ENCODE data around the gene UCP1. TPM values are rescaled to one million over a fixed set of nuclear protein-coding genes. Genes with fewer than 3 reads are reported as not detected.

The UCP1 gene
- polyA plus RNA-seq, 3 donors, result not detected

DNA sequence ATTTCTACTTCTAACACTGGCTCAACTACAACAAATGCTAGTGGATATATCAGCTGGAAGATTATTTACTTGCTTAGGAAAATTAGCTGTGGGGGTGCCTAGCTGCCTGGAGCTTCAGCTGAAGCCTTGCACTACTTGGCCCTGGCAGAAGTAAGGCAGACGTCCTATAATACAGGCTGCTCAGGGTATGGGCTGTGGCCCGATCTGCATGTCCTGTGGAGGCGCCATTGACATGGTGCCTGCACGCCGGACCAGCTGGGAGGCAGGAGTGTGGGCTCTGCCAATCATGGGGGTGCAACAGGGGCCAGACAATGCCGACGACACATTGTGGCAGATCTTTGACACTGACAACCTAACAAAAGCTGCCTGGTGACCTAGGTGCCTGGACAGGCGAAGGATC is 31.6 kb upstream of the UCP1 start:
- DNase-seq, result no peak
- Histone ChIP-seq H3K79me2 (ENCODE audit: insufficient read depth, low read length) (no peaks in the 10 kb centered on the region), H3K36me3 (replicated peaks in 1 of 2; ENCODE audit: control insufficient read depth in 1 of 2, insufficient read depth in 2 of 2, low read length in 2 of 2) (no peaks in the 10 kb centered on the region), H3K27ac (ENCODE audit: low read depth in 1 of 2, low read length in 2 of 2) (no peak overlapping the region), H3K9me3 (replicated peaks in 1 of 2; ENCODE audit: control insufficient read depth in 1 of 2, insufficient read depth in 1 of 2, low read length in 2 of 2) (no peaks in the 10 kb centered on the region), H3K4me2 (replicated peaks; ENCODE audit: extremely low read depth, low read length, poor library complexity, severe bottlenecking) (no peak overlapping the region), H2AFZ (ENCODE audit: insufficient read depth, low read depth, low read length, poor library complexity, severe bottlenecking) (no peak overlapping the region), H4K20me1 (ENCODE audit: insufficient read depth, low read length) (no peaks in the 10 kb centered on the region), H3K9ac (ENCODE audit: insufficient read depth, low read length, poor library complexity, severe bottlenecking) (no peak overlapping the region), H3K27me3 (ENCODE audit: control insufficient read depth in 2 of 2, insufficient read depth in 2 of 2, low read length in 2 of 2) (no peaks in the 10 kb centered on the region), H3K4me3 (replicated peaks in 1 of 3; ENCODE audit: low read depth in 2 of 3, low read length in 3 of 3) (no peak overlapping the region), H3K4me1 (ENCODE audit: control insufficient read depth in 1 of 2, insufficient read depth in 2 of 2, low read length in 2 of 2) (no peaks in the 10 kb centered on the region)
- H3K36me3 Mint-ChIP-seq, result no peaks in the 10 kb centered on the region
- peaks cover 0 to 5% (median 3%) of the 10 kb centered on the region in 3 donors for H3K27me3 Mint-ChIP-seq (ENCODE audit: low read depth in 3 of 3)
- no peaks in the 10 kb centered on the region for H3K4me1 Mint-ChIP-seq
- 92% methylated on average over 8 of the region's 8 CpGs for WGBS (ENCODE audit: insufficient coverage)
- peak overlapping the region in 1 of 7 donors; percentile 27 for H3K27ac Mint-ChIP-seq
- peaks cover 0 to 1% (median 0%) of the 10 kb centered on the region in 7 donors for H3K9me3 Mint-ChIP-seq
- H3K4me3 Mint-ChIP-seq, result no peak overlapping the region
- TF ChIP-seq, protein P1, sequence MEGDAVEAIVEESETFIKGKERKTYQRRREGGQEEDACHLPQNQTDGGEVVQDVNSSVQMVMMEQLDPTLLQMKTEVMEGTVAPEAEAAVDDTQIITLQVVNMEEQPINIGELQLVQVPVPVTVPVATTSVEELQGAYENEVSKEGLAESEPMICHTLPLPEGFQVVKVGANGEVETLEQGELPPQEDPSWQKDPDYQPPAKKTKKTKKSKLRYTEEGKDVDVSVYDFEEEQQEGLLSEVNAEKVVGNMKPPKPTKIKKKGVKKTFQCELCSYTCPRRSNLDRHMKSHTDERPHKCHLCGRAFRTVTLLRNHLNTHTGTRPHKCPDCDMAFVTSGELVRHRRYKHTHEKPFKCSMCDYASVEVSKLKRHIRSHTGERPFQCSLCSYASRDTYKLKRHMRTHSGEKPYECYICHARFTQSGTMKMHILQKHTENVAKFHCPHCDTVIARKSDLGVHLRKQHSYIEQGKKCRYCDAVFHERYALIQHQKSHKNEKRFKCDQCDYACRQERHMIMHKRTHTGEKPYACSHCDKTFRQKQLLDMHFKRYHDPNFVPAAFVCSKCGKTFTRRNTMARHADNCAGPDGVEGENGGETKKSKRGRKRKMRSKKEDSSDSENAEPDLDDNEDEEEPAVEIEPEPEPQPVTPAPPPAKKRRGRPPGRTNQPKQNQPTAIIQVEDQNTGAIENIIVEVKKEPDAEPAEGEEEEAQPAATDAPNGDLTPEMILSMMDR (IDR thresholded peaks at IDR 0.05), result no peak
- intact Hi-C loops (cut with micrococcal nuclease), result no loop called here

- Histone ChIP-seq H3K79me2 (ENCODE audit: insufficient read depth, low read length) (no peaks in the 10 kb centered on the region), H2AFZ (ENCODE audit: insufficient read depth, low read depth, low read length, poor library complexity, severe bottlenecking) (no peak overlapping the region), H3K27me3 (ENCODE audit: control insufficient read depth in 2 of 2, insufficient read depth in 2 of 2, low read length in 2 of 2) (peaks cover 2 to 5% of the 10 kb centered on the region in 2 donors), H3K4me1 (ENCODE audit: control insufficient read depth in 1 of 2, insufficient read depth in 2 of 2, low read length in 2 of 2) (no peaks in the 10 kb centered on the region), H3K4me3 (replicated peaks in 1 of 3; ENCODE audit: low read depth in 2 of 3, low read length in 3 of 3) (no peak overlapping the region), H4K20me1 (ENCODE audit: insufficient read depth, low read length) (no peaks in the 10 kb centered on the region), H3K9me3 (replicated peaks in 1 of 2; ENCODE audit: control insufficient read depth in 1 of 2, insufficient read depth in 1 of 2, low read length in 2 of 2) (no peaks in the 10 kb centered on the region), H3K9ac (ENCODE audit: insufficient read depth, low read length, poor library complexity, severe bottlenecking) (no peak overlapping the region), H3K27ac (ENCODE audit: low read depth in 1 of 2, low read length in 2 of 2) (no peak overlapping the region), H3K4me2 (replicated peaks; ENCODE audit: extremely low read depth, low read length, poor library complexity, severe bottlenecking) (no peak overlapping the region), H3K36me3 (replicated peaks in 1 of 2; ENCODE audit: control insufficient read depth in 1 of 2, insufficient read depth in 2 of 2, low read length in 2 of 2) (no peaks in the 10 kb centered on the region)
- Mint-ChIP-seq H3K9me3 (peaks cover 2 to 10% (median 8%) of the 10 kb centered on the region in 7 donors), H3K4me1 (no peaks in the 10 kb centered on the region), H3K27me3 (ENCODE audit: low read depth in 3 of 3) (peaks cover 3 to 14% (median 10%) of the 10 kb centered on the region in 3 donors), H3K4me3 (no peak overlapping the region), H3K36me3 (no peaks in the 10 kb centered on the region), H3K27ac (no peak overlapping the region)
- TF ChIP-seq, protein P1 (IDR thresholded peaks at IDR 0.05), result no peak
- WGBS (ENCODE audit: insufficient coverage), result 50% methylated on average over 1 of the region's 1 CpG
- intact Hi-C loops (cut with micrococcal nuclease), result no loop called here
- no peak for DNase-seq
These were observed 26.3 kb upstream of the UCP1 start for GRCh38 chr4:140595065-140595464.
